ENCODE data around the gene TOX3. TPM values are rescaled to one million over a fixed set of nuclear protein-coding genes. Genes with fewer than 3 reads are reported as not detected.

The TOX3 gene
- total RNA-seq, 1 donor from 2014 or later, result not detected

DNA sequence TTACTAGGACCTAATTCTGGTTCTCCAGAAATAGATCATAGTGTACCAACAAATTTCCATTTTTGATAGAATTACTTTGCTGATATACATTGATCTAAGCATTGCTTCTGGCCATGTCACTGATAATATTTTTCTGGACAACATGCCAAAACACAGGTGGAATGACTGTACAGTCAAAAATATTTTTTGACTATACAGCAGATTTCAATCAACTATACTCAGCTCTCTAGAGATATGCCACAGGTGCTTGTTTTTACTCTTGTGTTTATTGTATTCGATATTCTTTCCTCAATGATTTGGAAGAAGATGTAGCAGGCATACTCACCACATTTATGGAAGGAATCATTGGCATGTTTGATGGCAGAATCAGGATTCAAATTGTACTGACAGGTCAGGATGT, 21.6 kb upstream of the TOX3 start:
- intact Hi-C loops (cut with micrococcal nuclease), result no loop called here
- ATAC-seq (no peak), DNase-seq (no peak)

DNA sequence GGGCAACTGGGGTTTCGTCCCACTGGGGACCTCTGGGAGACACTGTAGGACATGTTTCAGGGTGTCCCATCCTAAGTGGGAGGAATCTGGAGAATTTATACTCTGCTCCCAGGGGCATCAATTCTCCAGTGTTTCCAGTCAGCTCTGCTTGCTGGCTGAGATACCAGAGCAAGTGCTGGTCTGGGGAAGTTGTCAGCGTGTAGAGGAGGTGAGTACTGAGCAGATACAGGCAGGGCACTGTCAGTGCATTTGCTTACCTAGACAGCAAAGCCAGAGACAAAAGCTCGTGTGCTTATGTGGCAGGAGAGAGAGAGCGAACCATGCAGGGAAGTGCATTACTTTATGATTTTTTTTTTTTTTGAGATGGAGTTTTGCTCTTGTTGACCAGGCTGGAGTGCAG, 20.2 kb upstream of the TOX3 start:
- intact Hi-C loops (cut with micrococcal nuclease), result no loop called here
- no peak for ATAC-seq
- DNase-seq, result no peak

DNA sequence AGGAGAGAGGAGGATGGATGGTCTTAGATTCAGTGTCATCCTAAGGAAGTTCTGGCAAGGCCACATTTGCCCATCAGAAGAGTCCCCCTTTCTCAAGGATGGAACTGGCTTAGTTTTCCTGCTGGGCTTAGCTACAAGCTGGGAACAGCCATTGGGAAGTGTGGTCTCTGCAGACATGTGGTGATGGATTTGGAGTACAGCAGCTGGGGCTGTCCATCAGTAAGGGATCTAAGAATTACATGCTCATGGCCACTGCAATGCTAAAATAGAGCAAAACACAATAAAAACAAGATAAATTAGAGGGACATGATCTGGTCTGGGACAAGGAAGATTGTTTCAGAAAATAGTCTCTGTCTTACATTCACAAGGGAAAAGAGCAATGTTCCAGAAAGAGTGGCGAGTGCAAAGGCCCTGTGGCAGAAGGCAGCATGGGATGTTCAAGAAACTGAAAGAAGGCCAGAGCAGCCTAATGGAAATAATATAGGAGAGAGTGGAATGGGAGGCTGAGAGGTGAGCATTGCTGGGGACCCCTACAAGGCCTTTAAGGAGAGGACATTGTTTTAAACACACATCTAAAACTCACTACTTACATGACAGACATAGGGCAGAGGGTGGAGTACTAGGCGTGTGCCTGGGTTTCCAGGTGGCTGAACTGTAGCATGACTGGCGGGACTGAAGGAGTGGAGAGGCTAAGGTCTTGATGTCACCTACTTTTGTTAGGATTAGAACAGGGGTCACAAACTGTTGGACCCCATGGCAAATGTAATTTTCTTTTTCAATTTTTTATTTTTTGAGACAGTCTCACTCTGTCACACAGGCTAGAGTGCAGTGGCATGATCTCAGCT, 17.0 kb upstream of the TOX3 start:
- no peak for ATAC-seq
- DNase-seq, result no peak
- intact Hi-C loops (cut with micrococcal nuclease), result no loop called here

DNA sequence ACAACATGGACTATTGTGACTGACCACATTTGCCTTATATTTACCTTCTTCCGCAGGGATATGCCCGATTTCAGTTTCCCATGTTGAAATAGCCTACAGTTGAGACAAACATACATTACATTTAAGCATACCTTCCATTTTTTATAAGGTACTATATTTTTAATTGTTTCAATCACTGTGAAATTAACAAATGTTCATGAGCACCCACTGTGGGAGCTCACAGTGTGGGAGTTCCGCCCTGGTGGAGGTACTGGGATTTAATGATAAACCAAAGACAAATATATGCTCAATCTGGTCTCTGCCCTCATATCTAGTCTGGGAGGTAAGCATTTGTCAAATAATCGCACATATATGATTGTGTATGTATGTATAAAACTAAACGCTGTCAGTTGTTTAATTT, 15.8 kb upstream of the TOX3 start:
- DNase-seq (no peak), ATAC-seq (no peak)
- intact Hi-C loops (cut with micrococcal nuclease), result no loop called here

DNA sequence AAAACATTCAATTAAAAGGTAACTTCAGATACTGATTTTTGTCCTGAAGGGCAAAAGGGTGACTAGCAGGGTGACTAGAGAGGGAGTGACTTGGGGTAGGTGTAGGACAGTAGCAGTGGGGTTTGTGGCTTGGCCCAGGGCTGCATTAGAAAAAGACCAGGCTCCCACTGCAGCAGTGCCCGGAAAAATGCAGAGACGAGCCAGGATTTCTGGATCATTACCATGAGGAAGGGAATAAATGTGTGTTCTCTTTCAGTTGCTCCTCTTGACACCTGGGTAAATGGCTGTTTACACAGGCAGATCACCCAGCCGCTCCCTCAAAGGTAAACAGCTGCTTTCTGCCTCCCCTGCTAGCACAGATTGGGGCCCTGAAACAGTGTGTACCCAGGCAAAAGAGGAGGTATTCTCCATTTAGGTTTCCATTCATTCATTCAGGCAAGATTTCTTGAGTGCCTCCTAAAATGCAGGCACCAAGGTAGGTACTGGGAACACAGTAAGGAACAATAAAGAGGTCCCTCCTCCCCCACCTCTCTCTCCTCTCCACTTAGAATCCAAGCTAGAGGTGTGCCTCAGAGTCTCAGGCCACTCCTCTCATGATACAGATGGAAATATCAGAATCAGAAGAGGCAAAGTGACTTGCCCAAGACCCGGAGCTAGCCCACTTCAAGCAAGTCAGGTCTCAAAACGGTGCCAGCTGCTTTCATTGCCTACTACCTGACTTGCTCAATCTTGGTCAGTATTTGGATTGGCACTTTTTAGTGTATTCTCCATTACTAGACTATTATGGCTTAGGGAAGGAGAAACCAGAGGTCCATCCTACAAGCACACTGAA, 15.2 kb upstream of the TOX3 start:
- no peak for ATAC-seq
- intact Hi-C loops (cut with micrococcal nuclease), result no loop called here
- no peak for DNase-seq

DNA sequence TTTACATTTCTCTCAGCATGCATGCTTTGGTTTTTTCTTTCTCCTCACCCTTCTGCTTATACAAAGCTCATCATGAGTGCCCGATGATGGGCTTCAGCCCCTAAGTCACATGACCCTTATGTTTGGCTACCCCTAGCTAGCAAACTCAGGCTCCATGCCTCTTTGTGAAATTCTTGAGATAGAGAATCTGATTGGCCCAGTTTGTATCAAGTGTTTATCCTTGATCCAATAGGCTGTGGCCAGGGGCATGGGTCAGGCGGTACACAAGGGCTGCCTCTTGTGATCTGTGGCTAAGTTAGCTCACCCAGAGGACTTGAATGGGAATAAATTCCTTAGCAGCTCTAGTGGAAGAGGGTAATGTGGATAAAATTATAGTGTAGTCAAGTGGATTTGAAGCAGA, 11.5 kb upstream of the TOX3 start:
- DNase-seq, result no peak
- intact Hi-C loops (cut with micrococcal nuclease), result no loop called here
- no peak for ATAC-seq

DNA sequence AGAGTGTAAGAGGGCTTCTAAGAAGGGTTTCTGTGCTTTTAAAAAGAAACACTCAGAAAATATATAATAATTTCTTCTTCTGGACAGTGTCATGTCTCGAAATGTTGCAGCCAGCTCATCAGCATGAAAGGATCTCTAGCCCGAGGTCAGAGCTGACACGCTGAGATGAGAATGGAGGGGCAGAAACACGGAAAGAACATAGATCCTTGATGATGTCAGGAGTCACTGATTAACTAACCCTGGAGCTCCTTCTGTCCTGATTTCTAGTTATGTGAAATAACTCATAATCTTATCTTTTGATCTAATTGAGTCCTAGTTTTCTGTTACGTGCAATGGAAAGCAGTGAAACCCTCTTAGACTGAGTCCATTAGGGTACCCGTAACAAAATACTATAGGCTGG, 10.3 kb upstream of the TOX3 start:
- intact Hi-C loops (cut with micrococcal nuclease), result no loop called here
- DNase-seq (no peak), ATAC-seq (no peak)

DNA sequence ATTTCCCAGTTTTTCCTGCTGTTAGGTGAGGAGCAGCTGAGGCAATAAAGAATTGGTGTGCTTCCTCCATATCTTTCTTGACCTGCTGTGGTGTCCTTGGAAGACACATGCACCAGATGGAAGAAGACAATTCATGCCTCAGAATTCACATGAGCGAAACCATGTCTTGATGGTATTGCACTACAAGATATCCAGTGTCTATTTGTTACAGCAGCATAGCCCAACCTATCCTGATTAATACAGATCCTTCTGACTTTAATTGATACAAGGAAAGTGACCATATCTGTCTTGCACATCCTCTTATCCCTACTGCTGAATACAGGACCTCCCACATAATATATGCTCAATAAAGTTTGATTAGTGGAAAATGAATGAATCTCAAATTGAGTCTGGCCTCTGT, 9.1 kb upstream of the TOX3 start:
- no peak for DNase-seq
- no peak for ATAC-seq
- intact Hi-C loops (cut with micrococcal nuclease), result no loop called here

DNA sequence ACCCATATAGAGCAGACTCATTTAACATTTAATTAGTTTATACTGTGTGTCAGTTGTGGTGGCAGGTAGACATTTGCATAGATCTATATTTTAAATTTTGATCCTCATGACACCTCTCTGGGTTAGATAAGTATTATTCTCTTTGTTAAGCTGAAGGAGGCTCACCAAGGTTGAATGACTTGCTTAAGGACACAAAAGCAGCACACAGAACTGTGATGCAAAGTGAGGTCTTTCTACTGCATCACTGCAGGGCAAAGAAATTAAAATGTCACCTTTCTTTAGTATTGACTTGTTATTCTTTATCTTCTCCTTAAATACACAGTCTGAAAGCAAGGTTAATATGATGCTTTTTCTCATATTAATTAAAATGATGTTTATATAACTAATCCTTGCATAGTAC, 8.6 kb upstream of the TOX3 start:
- intact Hi-C loops (cut with micrococcal nuclease), result no loop called here
- no peak for ATAC-seq
- DNase-seq, result no peak

DNA sequence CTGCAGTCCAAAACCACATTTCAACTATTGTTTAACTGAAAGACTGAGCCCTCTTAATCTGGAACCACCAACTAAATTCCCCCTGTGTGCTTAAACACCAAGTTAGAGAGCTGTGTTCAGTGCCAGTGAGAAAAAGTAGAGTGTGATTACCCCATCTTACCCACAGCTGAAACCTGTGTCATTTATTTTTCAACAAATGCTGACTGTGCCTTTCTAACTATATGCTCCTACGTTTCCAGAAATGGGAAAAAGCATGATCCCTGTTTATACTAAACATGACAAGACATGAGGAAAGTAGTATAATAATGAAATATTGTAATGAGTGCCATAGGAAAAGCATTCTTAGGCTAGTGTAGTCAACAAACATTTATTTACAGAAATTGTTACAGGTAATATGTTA, 7.4 kb upstream of the TOX3 start:
- DNase-seq, result no peak
- ATAC-seq, result no peak
- intact Hi-C loops (cut with micrococcal nuclease), result no loop called here

DNA sequence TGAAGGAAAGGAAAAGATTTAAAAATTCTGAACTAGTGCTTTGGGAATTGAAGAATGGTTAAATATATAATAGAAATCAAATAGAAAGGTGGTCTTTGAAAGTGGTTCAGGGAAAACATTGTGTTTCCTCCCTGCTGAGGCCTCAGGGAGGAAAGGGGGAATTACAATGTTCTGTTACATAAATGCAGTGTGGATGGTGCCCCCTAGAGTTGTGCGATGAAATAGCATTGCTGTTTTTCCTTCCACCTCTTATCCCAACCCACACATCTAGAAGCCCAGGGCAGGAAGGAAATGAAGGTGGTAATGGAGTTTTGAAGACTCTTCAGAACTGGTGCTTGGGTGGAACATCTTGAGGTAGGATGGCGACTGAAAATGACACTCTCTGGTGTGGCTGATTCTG, 6.4 kb upstream of the TOX3 start:
- ATAC-seq, result no peak
- intact Hi-C loops (cut with micrococcal nuclease), result no loop called here
- DNase-seq, result no peak

DNA sequence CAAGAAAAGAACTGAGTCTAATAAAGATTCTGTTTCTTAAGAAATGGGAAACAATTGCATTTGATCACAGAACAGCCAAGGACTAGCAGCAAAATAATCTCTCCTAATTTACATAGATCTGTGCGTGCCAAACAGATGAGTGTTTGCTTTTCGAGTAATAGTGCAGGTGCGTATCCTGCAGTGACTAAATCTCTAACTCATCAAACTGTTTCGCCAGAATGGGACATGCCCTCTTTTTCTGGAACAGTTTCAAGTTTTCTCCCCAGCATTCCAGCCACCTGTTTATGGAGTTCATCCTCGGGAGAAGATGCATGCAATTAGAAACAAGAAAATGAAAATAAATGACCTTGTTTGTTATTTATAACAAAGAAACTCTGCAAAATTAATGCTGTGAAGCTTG, 5.7 kb upstream of the TOX3 start:
- intact Hi-C loops (cut with micrococcal nuclease), result no loop called here
- ATAC-seq (no peak), DNase-seq (no peak)

DNA sequence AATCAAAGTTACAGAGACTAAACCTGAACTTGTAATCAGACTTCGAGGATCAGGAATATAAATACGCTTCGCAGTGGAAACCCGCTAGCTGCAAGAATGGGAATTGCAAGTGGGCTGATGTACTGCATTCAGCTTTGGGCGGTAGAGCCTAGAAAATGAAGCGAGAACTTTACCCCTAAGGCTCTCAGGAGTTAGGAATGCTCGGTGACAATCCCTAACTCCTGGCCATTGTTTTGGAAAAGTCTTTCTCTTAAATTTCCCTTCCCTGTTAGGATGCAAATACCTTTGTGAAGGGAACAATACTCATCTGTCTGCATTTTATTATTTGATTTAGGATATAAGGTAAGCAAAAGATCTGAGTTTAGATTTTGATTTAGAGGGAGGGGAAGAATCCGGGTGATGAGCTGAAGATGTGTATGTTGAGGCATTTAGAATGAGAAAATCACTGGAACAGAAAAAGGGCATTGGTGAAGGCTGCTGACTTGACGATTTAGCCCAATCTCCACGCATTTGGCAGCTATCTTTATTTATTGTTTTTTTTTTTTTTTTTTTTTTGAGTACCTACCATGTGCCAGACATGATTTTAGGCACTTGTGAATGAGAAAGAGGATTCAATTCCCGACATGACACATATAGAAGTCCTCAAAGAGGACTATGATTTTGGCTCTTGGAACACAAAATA, 2.2 kb upstream of the TOX3 start:
- ATAC-seq (no peak), DNase-seq (no peak)
- intact Hi-C loops (cut with micrococcal nuclease), result no loop called here

DNA sequence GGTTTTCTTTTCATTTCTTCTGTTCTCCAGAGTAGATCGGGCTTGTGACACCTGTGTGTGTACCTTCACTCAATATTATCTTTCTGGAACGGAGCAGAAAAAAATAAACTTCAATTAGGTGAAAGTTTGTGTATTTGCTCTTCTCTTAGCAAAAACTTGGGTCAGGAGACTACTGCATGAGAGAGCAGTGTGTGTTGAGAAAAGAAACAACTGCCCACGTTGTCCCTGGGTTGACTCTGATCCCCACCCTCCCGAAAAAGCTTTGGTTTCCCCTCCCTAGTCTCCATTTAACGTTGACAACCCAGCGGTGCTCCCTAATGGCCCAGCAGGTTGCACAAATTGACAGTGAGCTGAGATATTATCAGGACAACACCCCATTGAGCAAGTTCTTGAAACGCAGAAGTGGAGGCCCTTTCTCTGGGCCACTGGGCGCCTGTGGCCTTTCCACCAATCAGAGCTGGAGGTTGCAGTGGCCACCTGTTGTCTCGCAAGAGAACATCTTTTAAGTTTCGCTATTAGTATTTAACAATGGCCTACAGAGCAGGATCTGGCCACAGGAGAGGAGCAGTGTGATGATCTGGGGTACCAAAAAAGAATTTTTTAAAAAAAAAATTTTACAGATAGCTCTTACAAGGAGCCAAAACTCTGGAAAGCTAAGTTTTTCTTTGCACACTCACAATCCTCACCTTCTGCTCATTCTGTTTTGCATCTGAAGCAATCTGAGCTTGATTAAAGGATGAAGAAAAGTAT, 1.5 kb upstream of the TOX3 start:
- intact Hi-C loops (cut with micrococcal nuclease), result no loop called here

DNA sequence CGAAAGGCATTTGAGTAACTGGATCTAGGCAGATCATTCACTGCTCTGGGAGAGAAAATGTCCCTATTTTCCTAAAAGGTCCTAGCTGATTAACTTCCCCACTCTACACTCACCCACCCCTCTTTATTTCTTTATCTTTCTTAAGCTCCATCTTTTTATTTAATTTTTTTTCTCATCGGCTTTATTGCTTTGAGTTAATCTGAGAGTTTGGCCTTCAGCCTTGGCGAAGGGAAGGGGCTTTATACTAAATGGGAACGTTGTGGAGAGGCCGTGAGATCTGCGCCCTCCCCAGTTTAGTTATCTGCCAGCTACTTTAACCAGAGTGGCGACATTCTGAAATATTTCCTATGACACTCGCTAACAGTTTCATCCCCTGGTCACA, 882 bp upstream of the TOX3 start:
- ATAC-seq, result no peak
- intact Hi-C loops (cut with micrococcal nuclease), result no loop called here

More for the DNA sequence above, 1.5 kb upstream of the TOX3 start:
- ATAC-seq (no peak), DNase-seq (no peak)

DNA sequence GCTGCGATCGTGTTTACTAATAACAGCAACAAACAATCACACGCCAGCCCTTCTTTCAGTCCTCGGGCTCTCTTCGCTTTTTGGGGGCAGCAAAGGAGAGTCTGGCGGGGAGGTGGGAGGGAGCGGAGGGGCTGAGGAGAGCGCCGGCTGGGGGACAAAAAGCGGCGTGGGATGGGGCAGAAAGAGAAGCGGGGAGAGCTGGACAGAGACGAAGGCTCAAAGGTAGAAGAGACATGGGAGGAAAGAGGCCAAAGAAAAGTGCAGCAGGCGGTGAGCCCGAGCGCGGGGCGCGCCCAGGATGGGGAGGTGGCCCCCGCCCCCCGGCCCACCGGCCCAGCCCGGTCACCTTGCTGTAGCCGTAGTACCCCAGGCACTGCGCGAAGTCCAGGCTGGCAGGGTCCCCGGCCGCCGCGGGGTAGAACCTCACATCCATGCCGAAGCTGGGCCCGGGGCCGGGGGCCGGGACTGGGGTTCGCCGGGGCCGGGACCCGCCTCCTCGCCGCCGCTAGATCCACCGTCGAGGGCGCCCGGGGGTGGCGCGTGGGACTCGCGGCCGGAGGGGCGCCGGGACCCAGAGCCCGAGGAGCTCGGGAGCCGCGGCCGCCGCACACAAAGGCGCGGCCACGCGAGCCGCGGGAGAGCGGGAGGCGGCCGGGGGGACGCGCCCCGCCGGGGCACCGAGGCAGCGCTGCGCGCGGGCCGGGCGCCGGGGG, 496 bp downstream of the TOX3 start:
- intact Hi-C loops (cut with micrococcal nuclease), result no loop called here
- ATAC-seq (no peak), DNase-seq (no peak)

More for the DNA sequence above, 882 bp upstream of the TOX3 start:
- DNase-seq, result no peak

DNA sequence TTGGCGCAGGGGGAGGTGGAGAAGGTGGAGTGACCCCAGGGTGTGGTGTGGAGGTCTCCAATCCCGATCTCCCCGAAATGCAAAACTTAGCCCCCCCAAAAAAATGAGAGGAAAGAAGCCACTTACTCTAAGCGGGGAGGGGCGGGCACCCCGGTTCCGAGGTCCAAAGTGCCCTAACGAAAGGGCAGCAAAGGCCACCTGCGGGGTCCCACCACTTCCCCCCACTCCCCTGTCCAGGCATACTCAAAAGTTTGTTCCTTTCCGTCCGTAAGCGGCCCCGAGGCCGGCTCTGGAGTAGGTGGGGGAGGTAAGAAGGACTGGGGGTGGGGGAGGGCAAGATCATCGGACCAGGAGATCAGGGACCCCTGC, 1.1 kb downstream of the TOX3 start:
- intact Hi-C loops (cut with micrococcal nuclease), result no loop called here
- DNase-seq (no peak), ATAC-seq (no peak)

DNA sequence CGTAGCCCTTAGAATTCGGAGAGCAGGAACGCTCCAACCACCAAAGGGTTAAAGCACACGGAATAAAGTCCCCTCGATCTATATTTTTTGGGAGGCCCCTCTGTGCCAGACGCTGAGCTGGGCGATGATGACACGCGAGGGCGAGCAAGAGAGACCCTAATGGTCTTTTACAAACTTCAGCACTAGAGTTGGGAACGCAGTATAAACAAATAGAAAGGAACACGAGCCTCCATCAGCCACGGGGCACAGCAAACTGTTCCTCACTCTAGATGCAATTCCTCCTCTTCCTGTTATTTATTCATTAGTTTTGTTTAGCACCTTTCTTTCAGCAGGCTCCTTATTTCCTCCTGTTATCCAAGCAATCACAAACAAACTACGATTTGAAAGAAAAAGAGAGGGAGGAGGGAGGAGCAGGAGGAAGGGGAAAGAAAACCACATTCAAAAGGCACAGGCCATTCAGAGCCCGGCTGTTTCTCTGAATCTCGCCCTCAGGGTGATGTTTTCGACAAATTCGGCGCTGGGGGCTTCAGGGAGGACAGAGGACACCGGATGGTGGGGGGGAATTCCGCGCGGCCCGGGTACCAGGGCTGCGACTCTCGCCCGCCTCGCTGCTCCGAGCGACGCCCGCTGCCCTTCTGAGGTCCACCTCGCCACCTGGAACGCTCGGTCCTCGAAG, 1.6 kb downstream of the TOX3 start:
- ATAC-seq (no peak), DNase-seq (no peak)
- intact Hi-C loops (cut with micrococcal nuclease), result no loop called here

Data from left ventricle myocardium superior (tissue), 1 donor.